Fibroblast of skin of right biceps (primary cell): Measurements from ENCODE around the gene RAD9B.
A peak's percentile ranks its signal among the peaks of the same experiment; 100 is the strongest.

Experiments used
- DNase-seq: peaks from one replicate; pipeline ENCODE4 v3.0.0-alpha.2; 2013

The RAD9B gene

GRCh38 chr12:110528277-110528839, 26.2 kb downstream of the RAD9B start:
- DNase-seq = no peak

GRCh38 chr12:110530511-110530910, 28.4 kb downstream of the RAD9B start:
- no peak for DNase-seq

DNA sequence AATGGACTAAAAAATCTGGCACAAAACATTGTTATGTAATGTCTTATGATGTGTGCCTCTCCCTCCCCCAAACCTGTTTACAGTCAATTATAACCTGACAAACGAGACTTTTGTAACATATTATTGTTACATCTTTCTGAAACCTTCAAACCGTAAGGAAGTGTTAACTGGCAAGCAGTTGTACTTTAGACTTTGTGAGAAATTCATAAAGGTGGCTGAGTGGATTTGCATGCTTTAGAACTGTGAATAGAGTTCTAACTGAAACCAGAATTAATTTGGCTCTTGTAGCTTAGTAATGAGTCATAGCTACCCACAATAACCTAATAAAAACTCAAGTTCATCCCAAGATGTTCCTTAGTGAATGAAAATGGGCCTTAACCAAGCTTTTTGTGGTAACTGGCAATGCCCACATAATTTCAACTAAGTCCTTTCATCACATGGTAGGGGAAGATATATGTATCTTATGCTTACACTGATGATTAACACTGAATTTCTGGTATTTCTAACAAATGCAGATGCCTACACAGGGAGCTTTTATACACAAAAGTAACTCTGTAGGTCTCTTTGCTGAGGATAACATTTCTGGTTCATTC, 29.7 kb downstream of the RAD9B start:
- DNase-seq = peak; percentile 65

- no peak for DNase-seq
Measured at GRCh38 chr12:110532644-110533043, 30.5 kb downstream of the RAD9B start.

- DNase-seq = no peak
Measured at GRCh38 chr12:110533607-110534006, 31.5 kb downstream of the RAD9B start.

GRCh38 chr12:110534811-110535210, 32.7 kb downstream of the RAD9B start:
- no peak for DNase-seq

DNA sequence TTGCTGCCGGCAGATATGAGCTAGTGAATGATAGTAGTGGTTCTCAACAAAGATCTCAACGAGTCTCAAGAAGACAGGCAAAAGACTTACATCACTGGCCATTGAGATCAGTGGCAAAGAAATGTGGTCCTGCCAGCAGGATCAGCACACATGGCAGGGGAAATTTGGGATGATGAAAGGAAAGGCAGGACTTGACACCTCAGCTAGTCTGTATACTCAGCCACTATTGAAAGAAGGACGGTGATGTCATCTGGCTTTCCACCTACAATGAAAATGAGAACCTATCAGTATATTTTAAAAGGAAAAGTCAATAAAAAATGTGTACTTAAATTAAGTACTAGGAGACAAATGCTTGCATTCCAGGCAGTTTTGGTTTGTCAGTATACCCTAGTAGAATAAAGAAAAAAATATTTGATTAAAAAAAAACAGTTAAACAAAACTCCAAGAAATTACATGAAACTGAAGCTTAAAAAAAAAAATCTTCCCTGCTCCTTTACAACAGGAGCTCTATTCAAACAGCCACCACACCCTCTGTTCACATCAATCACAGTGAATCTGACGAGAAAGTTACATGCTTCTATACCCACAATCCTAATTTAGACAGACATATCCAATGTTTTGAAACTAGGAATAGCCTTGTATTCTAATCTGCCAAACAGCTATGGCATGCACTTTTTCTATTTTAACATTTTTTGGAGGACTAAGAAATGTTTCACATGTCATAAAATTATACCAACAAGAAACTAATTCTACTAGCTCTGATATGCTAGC, 34.9 kb downstream of the RAD9B start:
- no peak for DNase-seq

DNA sequence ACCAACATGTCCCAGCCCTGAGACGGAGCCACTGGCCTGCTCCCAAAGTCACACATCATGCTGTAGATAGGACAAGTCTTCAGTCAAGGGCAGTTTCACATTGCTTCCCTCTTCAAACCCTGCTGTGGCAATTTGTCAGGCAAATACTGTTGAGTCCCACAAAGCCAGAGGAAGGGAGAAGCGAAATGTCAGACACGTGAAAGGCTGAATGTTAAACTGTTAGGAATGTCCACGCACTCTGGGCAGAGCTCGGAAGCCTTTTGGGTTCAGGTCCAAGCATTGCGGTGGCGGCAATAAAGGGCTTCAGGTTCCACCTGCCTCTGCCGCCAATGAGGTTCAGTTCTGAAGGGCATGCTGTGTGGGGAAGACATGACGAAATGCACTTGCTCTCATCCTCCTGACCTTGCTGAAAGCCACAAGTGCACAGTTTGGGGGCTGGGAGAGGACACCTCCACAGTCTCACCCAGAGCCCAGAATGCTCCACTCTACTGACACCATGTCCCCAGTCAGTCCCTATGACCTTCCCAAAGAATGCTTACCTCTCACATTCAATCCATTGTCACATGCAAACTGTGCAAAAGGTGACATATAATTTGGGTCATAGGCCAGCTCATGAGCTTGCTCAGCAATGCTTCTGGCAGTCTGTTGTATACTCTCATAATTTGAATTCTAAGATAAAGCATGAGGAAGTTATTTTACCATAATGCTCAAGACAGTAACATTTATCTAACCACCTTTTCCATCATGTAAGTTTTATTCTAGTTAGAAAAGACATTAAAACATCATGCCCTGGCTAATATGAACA, 35.7 kb downstream of the RAD9B start:
- no peak for DNase-seq

DNA sequence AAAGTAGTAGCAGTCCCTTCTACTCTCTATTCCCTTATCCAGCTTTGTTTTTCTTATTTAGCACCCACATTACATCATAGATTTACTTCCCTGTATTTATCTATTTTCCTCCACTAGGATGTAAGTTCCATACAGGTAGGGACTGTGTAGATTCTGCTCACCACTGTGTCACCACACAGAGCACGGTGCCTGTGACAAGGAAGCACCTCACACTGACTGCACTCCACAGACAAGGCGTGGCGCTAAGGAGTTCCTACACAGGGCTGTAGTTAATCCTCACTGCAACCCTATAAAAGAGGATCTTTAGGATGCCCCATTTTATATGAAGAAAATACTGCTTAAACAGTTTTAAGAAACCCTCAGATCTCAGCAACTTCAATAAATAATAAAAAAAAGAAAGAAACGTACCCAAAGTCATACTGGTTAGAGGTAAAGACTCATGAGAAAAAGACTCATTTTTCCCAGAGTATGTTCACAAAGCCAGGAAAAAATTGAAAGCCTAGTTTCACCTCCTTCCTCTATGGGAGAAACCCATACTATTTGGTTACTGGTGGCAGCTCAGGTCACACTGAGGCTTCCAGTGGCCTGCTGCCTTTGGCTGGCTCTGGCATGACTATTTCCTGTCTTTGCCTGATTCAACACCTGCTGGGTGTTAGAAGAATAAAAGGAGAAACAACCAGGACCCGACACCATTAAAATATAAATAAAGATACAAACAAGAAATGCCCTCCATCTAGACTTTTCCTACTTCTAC, 36.9 kb downstream of the RAD9B start:
- DNase-seq = no peak

DNA sequence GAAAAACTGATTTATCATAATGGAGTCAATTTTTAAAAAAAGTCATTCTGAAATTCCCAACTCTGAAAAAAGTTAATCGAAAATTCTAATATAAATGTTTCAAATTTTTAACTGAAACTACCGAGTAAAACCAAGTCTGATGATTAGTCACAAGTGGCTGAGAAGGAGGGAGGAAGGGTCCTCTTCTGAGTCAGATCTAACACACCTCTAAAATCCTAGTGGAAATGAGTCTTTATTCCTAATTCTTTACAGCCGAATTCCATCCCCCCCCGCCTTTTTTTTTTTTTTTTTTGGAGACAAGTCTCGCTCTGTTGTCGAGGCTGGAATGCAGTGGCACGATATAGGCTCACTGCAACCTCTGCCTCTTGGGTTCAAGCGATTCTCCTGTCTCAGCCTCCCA, 37.9 kb downstream of the RAD9B start:
- DNase-seq = peak; percentile 27

- peak; percentile 20 for DNase-seq
Measured at GRCh38 chr12:110543252-110543959, 41.3 kb downstream of the RAD9B start.

DNA sequence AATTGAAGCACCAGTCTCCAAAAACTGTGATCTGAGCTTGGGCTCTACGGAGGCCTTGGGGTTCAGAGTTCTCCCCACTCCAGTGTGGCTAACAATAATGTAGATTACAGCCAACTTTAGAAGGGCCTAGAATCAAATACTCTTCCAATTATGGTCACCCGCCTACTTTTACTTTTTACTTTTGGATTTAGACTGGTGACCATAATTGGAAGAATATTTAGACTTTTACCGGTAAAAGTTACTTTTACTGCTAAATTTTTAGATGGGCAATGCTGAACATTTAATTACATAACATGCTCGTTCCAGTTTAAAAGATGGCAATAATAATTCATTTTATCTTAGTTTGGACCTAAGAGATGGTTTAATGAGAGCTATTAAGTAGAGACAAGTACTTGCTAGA, 41.8 kb downstream of the RAD9B start:
- DNase-seq = no peak

GRCh38 chr12:110545259-110545658, 43.1 kb downstream of the RAD9B start:
- peak; percentile 97 for DNase-seq

- no peak for DNase-seq
Measured at GRCh38 chr12:110545812-110546211, 43.7 kb downstream of the RAD9B start.

- peak; percentile 93 for DNase-seq
Measured at GRCh38 chr12:110546339-110546738, 44.2 kb downstream of the RAD9B start.

DNA sequence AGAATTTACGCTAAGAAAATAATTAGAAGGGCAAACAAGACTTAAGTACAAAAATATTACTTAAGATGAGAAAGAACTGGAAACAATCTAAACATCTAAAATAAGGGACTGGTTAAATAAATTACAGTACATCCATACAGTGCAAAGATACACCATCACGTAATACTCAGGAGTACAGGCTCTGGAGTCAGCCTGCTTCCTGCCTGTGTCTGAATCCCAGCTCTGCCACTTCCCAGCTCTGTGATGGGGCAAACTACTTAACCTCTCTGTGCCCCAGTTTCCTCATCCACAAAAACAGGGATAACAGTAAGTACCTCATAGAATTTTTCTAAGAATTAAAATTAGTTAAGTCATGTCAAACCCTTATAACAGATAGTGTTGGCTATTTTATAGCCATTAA, 45.0 kb downstream of the RAD9B start:
- no peak for DNase-seq

DNA sequence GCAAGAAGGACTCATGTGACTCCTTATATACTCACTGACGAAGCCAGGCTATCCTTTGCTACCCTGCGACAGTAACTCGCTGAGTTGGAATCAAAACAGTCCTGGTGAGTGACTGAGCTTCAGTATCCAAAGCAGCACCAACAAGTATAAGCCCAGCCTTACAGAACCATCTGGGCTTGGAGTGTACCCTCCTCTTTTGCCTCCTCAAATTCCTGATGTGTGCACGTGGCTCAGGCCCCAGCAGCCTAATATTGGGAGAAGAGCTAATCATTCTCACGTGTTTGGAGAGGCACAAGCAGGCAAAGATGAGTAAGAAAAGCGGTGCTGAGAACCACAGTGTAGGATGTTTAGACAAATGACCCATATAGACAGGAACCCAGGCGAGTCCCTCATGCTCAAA, 46.5 kb downstream of the RAD9B start:
- peak; percentile 76 for DNase-seq

GRCh38 chr12:110549716-110550115, 47.6 kb downstream of the RAD9B start:
- DNase-seq = no peak

GRCh38 chr12:110550981-110551380, 48.9 kb downstream of the RAD9B start:
- no peak for DNase-seq
